ENCODE data around the gene DAZAP2. TPM values are rescaled to one million over a fixed set of nuclear protein-coding genes. Genes with fewer than 3 reads are reported as not detected.

The DAZAP2 gene
- total and polyA plus RNA-seq, 2 of the 4 experiments (the other 2 are of a cell fraction), result 62.2 to 202 TPM

- Histone ChIP-seq H3K4me2 (ENCODE audit: low read depth, low read length) (peak overlapping the region; percentile 35; the same call in 1 of the 2 replicates), H3K9ac (ENCODE audit: low read depth, low read length) (no peak overlapping the region; the same call in 1 of the 2 replicates), H2BK20ac (ENCODE audit: low read depth, low read length) (no peak overlapping the region), H3K4ac (ENCODE audit: low read depth, low read length) (peak overlapping the region; percentile 73; the same call in 1 of the 2 replicates), H3K9me1 (ENCODE audit: insufficient read depth, low read length) (peaks cover 14% of the 10 kb centered on the region; the same call in 1 of the 2 replicates), H4K8ac (ENCODE audit: low read depth in 2 of 2, low read length in 2 of 2) (peak overlapping the region; percentile 81 to 95), H2AK5ac (ENCODE audit: low read depth, low read length) (peak overlapping the region; percentile 45; the same call in 1 of the 2 replicates), H3K9me3 (ENCODE audit: control insufficient read depth, insufficient read depth, low read length) (no peaks in the 10 kb centered on the region), H4K5ac (ENCODE audit: low read depth, low read length) (peak overlapping the region; percentile 80), H2BK5ac (ENCODE audit: low read depth, low read length, poor library complexity, severe bottlenecking) (peak overlapping the region; percentile 68), H3K4me1 (ENCODE audit: control insufficient read depth, insufficient read depth, low read length) (peaks cover 12% of the 10 kb centered on the region), H2AK9ac (replicated peaks; ENCODE audit: low read depth, low read length, poor library complexity) (peak overlapping the region; percentile 63), H3K4me3 (ENCODE audit: insufficient read depth, low read depth, low read length) (no peak overlapping the region), H4K91ac (ENCODE audit: insufficient read depth, low read depth, low read length) (peak overlapping the region; percentile 68; the same call in 1 of the 2 replicates), H3K36me3 (ENCODE audit: control insufficient read depth, insufficient read depth, low read length) (peaks cover 28% of the 10 kb centered on the region), H3K56ac (ENCODE audit: extremely low read depth, insufficient read depth, low read length) (no peak overlapping the region), H3K23ac (ENCODE audit: low read depth, low read length) (peak overlapping the region; percentile 79; the same call in 1 of the 2 replicates), H3K27me3 (ENCODE audit: control insufficient read depth, insufficient read depth, low read length) (no peaks in the 10 kb centered on the region), H2BK120ac (ENCODE audit: low read depth, low read length) (peak overlapping the region; percentile 1; the same call in 1 of the 2 replicates), H4K20me1 (ENCODE audit: insufficient read depth, low read length) (no peaks in the 10 kb centered on the region), H3K14ac (replicated peaks; ENCODE audit: low read depth, low read length) (peak overlapping the region; percentile 74), H3K27ac (ENCODE audit: insufficient read depth, low read length) (peak overlapping the region; percentile 1; the same call in 1 of the 2 replicates), H3K79me1 (ENCODE audit: low read depth in 1 of 2, low read length in 2 of 2) (peaks cover 17 to 71% of the 10 kb centered on the region in 2 experiments), H2AFZ (replicated peaks; ENCODE audit: low read length, poor library complexity) (peak overlapping the region; percentile 85), H3K18ac (ENCODE audit: low read depth, low read length) (peak overlapping the region; percentile 46; the same call in 1 of the 2 replicates), H2BK15ac (ENCODE audit: low read depth, low read length) (peak overlapping the region; percentile 32; the same call in 1 of the 3 replicates)
- dilution Hi-C loops (cut with HindIII; ENCODE audit: low sequenced_read_pairs, unreplicated experiment), result no loop called here
- ChIA-PET CTCF (no interaction called here), POLR2A (ENCODE audit: unreplicated experiment) (no interaction called here)
- 0 out of 2 replicates have a peak, but pooled peaks have one; percentile 21 for TF ChIP-seq POLR2A (IDR thresholded peaks at IDR 0.05; ENCODE audit: low read depth, low read length)
- TF ChIP-seq RAD21 (IDR thresholded peaks at IDR 0.05; ENCODE audit: low read length), result no peak
- DNase-seq, result peak; percentile 68
- BruUV-seq (replicated peaks), result no TSS peak
- intact Hi-C loops (cut with micrococcal nuclease), result no loop called here
- WGBS, 2 experiments (ENCODE audit: extremely low coverage in 2 of 2, insufficient read length in 1 of 2), result no CpG with 5 or more reads among the region's 7 CpGs
- in situ Hi-C loops (cut with MboI; ENCODE audit: low sequenced_read_pairs), result no loop called here
- ATAC-seq (ENCODE audit: low read depth), result peak; percentile 38; the same call in 1 of the 2 replicates
These were observed 7.7 kb downstream of the DAZAP2 start for GRCh38 chr12:51246254-51246853.
